PC-9 (cell line): ENCODE results near the gene SYT15. TPM values are rescaled to one million over a fixed set of nuclear protein-coding genes. Genes with fewer than 3 reads are reported as not detected.
"Not testable (repeated sequence)": the region's sequence is repeated elsewhere in the genome, so short reads cannot be mapped to it uniquely, and the experiment has no call there.

ENCODE experiments used
- BruUV-seq: library from RNA; stranded (reverse); fragments of 400-500 nt; replicated peaks from 2 replicates; lab custom pipeline; 2021; lab: Mats Ljungman, UMichigan
- CTCF ChIA-PET: fragments of 300-600 bp; sonication (Branson Sonifier 250); formaldehyde crosslinking; loops from one replicate; lab custom pipeline; 2022; ENCODE audit warnings: antibody characterized with exemption; lab: Charles Lee
- POLR2A ChIA-PET: fragments of 300-600 bp; sonication (Branson Sonifier 250); formaldehyde crosslinking; loops from one replicate; lab custom pipeline; 2022; ENCODE audit warnings: antibody characterized with exemption; ENCODE audit not compliant: unreplicated experiment; lab: Charles Lee
- DNase-seq, 2 experiments: peaks; one replicate each; pipeline versions ENCODE4 v3.0.0 to v3.0.0-alpha.2; 2015 to 2022; ENCODE audit warnings: mixed read lengths in 1 of 2
- H2AFZ ChIP-seq: fragments of 200-600 bp; sonication (generic); 2 replicates; pipeline ENCODE4 v1.8.1; 2017; ENCODE audit warnings: antibody characterized with exemption
- H3F3A ChIP-seq: fragments of 200-600 bp; sonication (generic); 2 replicates; pipeline ENCODE4 v1.8.1; 2017; ENCODE audit warnings: antibody characterized with exemption, mild to moderate bottlenecking, low read depth; ENCODE audit not compliant: insufficient read depth
- H3K27ac ChIP-seq: fragments of 200-600 bp; sonication (generic); 2 replicates; pipeline ENCODE4 v1.6.1; 2016; ENCODE audit warnings: mixed run types
- H3K27me3 ChIP-seq: fragments of 200-600 bp; sonication (generic); 2 replicates; pipeline ENCODE4 v1.6.1; 2016; ENCODE audit warnings: low read depth, mixed run types; ENCODE audit not compliant: insufficient read depth
- H3K36me3 ChIP-seq: fragments of 200-600 bp; sonication (generic); 2 replicates; pipeline ENCODE4 v1.6.1; 2016; ENCODE audit warnings: low read depth, mixed run types
- H3K4me1 ChIP-seq: fragments of 200-600 bp; sonication (generic); replicated peaks from 2 replicates; pipeline ENCODE4 v1.6.1; 2016; ENCODE audit warnings: mixed run types; ENCODE audit not compliant: insufficient read depth
- H3K4me2 ChIP-seq: fragments of 200-600 bp; sonication (generic); 2 replicates; pipeline ENCODE4 v1.6.1; 2017; ENCODE audit warnings: mixed run types
- H3K4me3 ChIP-seq: fragments of 200-600 bp; sonication (generic); 2 replicates; pipeline ENCODE4 v1.6.1; 2016; ENCODE audit warnings: mixed run types
- H3K79me2 ChIP-seq: fragments of 200-600 bp; sonication (generic); 2 replicates; pipeline ENCODE4 v1.6.1; 2017; ENCODE audit warnings: low read depth, mixed run types
- H3K9me2 ChIP-seq: fragments of 200-600 bp; sonication (generic); 2 replicates; pipeline ENCODE4 v1.8.1; 2017; ENCODE audit warnings: mild to moderate bottlenecking; ENCODE audit not compliant: insufficient read depth
- H3K9me3 ChIP-seq: fragments of 200-600 bp; sonication (generic); 2 replicates; pipeline ENCODE4 v1.8.1; 2016; ENCODE audit warnings: low read depth; ENCODE audit not compliant: insufficient read depth
- H4K20me1 ChIP-seq: fragments of 200-600 bp; sonication (generic); 2 replicates; pipeline ENCODE4 v1.8.1; 2017; ENCODE audit not compliant: insufficient read depth
- intact Hi-C: fragments of 100-400 bp; cut with micrococcal nuclease; formaldehyde crosslinking; loops from one replicate; pipeline ENCODE4 v1.10.0; 2022; ENCODE audit not compliant: unreplicated experiment
- total RNA-seq: library from RNA; stranded (reverse); gene quantifications from 2 replicates; pipeline ENCODE4 v1.2.3, GENCODE V29; 2021

SYT15 gene
- total RNA-seq, 1 experiment from 2014 or later = 1.9 TPM

DNA sequence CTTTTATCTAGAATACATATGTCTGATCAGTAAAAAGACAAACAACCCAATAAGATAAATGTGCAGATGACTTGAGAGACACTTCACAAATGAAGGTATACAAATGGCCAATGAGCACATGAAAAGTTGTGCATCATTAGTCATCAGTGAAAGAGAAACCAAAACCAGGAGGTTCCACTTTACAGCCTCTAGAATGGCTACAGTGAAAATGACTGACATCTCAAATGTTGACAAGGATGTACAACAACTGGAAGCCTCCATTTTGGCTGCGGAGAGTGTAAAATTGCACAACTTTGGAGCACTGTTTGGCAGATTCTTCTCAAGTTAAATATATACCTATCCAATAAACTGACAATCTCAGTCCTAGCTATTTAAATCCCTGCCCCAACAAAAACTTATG, 21.6 kb downstream of the SYT15 start:
- H3K4me1 ChIP-seq, H3K27me3 ChIP-seq, POLR2A ChIA-PET, BruUV-seq, H3K4me2 ChIP-seq, H3K9me2 ChIP-seq, CTCF ChIA-PET, H3K79me2 ChIP-seq, intact Hi-C loops, H4K20me1 ChIP-seq, H3K4me3 ChIP-seq, H3K9me3 ChIP-seq, H3K27ac ChIP-seq, H3F3A ChIP-seq, DNase-seq, H3K36me3 ChIP-seq, H2AFZ ChIP-seq: not testable (repeated sequence)

DNA sequence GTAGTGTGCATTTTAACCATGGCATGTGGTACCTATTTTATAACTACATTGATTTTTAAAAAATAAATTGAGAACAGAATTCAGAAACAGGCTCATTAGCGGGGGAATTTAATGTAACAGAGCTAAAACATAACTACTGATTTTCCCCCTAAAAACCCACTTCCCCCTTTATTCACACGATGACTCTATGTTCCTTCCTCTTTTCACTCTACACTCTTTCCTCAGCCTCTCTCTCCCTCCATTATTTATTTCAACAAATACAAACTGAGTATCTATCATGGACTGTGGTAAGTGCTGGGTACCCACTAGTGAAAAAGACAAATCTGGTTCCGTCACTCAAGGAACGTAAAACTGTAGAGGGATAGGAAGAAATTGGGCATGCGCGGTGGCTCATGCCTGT, 36.6 kb downstream of the SYT15 start:
- H3F3A ChIP-seq, H3K9me3 ChIP-seq, H3K27me3 ChIP-seq, H3K4me1 ChIP-seq, H2AFZ ChIP-seq, CTCF ChIA-PET, H3K4me3 ChIP-seq, H3K79me2 ChIP-seq, BruUV-seq, H3K36me3 ChIP-seq, H3K4me2 ChIP-seq, POLR2A ChIA-PET, H4K20me1 ChIP-seq, intact Hi-C loops, H3K9me2 ChIP-seq, DNase-seq, H3K27ac ChIP-seq: not testable (repeated sequence)

DNA sequence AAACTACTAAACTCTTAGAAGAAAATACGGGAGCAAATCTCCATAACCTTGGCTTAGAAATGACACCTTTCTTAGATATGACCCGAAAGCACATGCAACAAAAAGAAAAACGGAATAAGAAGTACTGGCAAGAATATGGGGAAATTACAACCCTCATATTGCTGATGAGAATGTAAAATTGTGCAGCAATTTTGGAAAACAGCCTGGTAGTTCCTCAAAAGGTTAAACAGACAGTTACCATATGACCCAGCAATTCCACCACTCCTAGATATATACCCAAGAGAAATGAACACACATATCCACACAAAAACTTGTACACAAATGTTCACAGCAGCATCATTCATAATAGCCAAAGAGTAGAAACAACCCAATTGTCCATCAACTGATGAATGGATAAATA, 37.3 kb downstream of the SYT15 start:
- H3K36me3 ChIP-seq, H3K9me3 ChIP-seq, H3K9me2 ChIP-seq, H3K4me1 ChIP-seq, H3K79me2 ChIP-seq, H4K20me1 ChIP-seq, H3K4me2 ChIP-seq, POLR2A ChIA-PET, H3K27ac ChIP-seq, H3K4me3 ChIP-seq, H3F3A ChIP-seq, DNase-seq, BruUV-seq, CTCF ChIA-PET, intact Hi-C loops, H3K27me3 ChIP-seq, H2AFZ ChIP-seq: not testable (repeated sequence)

DNA sequence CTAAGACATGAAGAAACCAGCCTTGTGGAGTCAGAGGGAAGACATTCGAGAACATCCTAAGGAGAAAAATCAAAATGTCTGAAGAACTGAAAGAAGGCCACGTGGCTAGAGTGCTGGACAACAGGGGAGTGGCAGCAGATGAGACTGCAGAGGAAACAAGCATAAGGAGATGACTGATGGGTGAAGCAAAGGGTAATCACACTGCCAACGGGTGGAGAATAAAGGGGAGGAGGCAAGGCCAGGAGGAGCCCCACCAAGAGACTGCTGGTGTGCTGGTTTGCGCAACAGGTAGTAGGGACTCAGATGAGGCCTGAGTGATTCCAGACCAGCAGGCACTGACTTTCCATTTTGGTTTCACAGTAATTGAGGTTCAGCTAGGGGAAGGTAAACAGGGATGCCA, 38.2 kb downstream of the SYT15 start:
- H3K36me3 ChIP-seq, DNase-seq, H4K20me1 ChIP-seq, BruUV-seq, H3F3A ChIP-seq, H3K4me2 ChIP-seq, H3K27ac ChIP-seq, H2AFZ ChIP-seq, H3K27me3 ChIP-seq, H3K9me2 ChIP-seq, H3K4me1 ChIP-seq, H3K9me3 ChIP-seq, H3K79me2 ChIP-seq, POLR2A ChIA-PET, intact Hi-C loops, CTCF ChIA-PET, H3K4me3 ChIP-seq: not testable (repeated sequence)

DNA sequence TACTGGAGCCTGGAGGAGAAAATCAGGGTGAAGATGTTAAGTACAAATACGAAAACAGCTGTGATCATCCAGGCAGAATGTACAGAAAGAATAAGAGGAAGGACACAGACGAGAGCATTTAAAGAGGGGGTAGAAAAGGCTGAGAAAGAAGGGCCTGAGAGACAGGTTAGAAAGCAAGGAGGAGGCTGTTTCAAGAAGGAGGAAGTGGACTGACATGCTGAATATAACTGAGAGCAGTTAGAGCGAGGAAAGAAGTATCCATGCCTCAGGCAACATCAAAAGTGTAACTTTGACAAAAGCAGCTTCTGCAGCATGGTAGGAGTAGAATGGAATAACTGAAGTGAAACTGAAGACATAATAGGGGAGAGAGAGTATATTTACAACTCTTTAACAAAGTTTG, 39.0 kb downstream of the SYT15 start:
- CTCF ChIA-PET, intact Hi-C loops, H3K4me1 ChIP-seq, H2AFZ ChIP-seq, BruUV-seq, H3K4me2 ChIP-seq, H4K20me1 ChIP-seq, H3K27ac ChIP-seq, H3K36me3 ChIP-seq, H3F3A ChIP-seq, H3K79me2 ChIP-seq, H3K4me3 ChIP-seq, DNase-seq, H3K9me3 ChIP-seq, POLR2A ChIA-PET, H3K9me2 ChIP-seq, H3K27me3 ChIP-seq: not testable (repeated sequence)

DNA sequence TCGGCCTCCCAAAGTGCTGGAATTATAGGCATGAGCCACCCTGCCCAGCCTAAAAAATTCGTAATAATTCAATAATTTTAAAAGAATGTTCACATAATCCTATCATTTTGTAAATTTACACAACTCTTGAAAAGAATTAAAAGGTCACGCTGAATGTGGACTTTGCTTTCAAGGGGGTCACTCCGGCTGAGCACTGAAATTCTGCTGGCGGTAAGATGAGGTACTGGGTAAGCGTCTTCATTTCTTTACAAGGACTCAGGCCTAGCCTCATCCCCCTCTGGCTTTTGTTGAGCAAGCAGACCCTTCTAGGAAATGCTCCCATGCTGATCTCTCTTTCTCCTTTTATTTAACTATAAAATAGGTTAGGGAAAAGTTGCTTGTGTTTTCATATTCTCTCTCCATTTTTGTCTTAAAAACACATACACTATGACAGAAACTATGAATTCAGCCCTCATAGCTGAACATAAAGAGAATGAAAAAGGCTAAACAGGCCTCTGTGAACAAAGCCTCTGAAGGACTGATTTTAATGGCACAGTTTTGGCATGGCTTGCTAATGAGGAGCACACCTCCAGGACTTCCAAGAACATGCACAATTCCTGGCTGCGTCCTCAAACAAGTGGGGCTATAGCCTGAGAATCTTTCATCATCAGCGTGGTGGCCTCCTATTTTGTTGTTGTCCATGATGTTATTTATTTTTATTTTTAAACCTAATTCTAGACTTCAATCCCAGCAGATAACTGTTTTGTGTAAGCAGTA, 45.1 kb downstream of the SYT15 start:
- H3K36me3 ChIP-seq, H3K4me1 ChIP-seq, H3K4me2 ChIP-seq, H3K9me3 ChIP-seq, POLR2A ChIA-PET, CTCF ChIA-PET, H3K27ac ChIP-seq, DNase-seq, H2AFZ ChIP-seq, H3K27me3 ChIP-seq, intact Hi-C loops, H4K20me1 ChIP-seq, BruUV-seq, H3K4me3 ChIP-seq, H3K9me2 ChIP-seq, H3F3A ChIP-seq, H3K79me2 ChIP-seq: not testable (repeated sequence)

DNA sequence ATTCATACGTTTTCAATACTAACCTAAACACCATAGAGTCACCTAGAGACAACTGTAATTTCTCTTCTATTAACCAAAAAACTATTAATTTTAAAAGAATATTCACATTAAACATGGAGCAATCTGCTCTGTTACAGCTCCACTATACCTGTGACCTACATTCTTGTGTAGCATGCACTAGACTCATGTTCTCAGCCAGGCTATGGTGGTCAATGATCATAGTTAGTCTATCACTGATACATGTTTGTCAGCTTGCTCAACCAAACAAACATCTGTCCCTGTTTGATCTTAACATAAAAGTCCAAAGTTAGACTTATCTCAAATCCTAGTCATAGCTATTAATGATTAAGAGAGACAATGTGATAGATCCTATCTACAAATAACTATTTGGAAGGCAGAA, 50.9 kb downstream of the SYT15 start:
- H3K79me2 ChIP-seq, H3K9me3 ChIP-seq, H4K20me1 ChIP-seq, H3K9me2 ChIP-seq, H3K27me3 ChIP-seq, POLR2A ChIA-PET, H3K4me3 ChIP-seq, CTCF ChIA-PET, intact Hi-C loops, BruUV-seq, H2AFZ ChIP-seq, H3F3A ChIP-seq, H3K4me1 ChIP-seq, H3K4me2 ChIP-seq, H3K27ac ChIP-seq, H3K36me3 ChIP-seq, DNase-seq: not testable (repeated sequence)
